Nephron (organoid): ENCODE results near the gene CMTM7.

Source experiments
- H3K27ac Mint-ChIP-seq, 3 experiments: 2 replicates each; pipeline ENCODE4 v1.8.0; 2020; ENCODE audit warnings: mixed read lengths in 3 of 3, mild to moderate bottlenecking in 2 of 3, moderate library complexity in 1 of 3
- H3K27me3 Mint-ChIP-seq: 2 replicates; pipeline ENCODE4 v1.8.0; 2021; ENCODE audit warnings: low read depth, mild to moderate bottlenecking, moderate library complexity, mixed read lengths
- H3K36me3 Mint-ChIP-seq: 2 replicates; pipeline ENCODE4 v1.8.0; 2020; ENCODE audit warnings: low read depth, mixed read lengths
- H3K4me1 Mint-ChIP-seq: 2 replicates; pipeline ENCODE4 v1.8.0; 2020; ENCODE audit warnings: mixed read lengths
- H3K4me3 Mint-ChIP-seq, 3 experiments: 2 replicates each; pipeline ENCODE4 v1.8.0; 2020; ENCODE audit warnings: mild to moderate bottlenecking in 3 of 3, mixed read lengths in 3 of 3, moderate library complexity in 2 of 3
- H3K9me3 Mint-ChIP-seq: 2 replicates; pipeline ENCODE4 v1.8.0; 2020; ENCODE audit warnings: mixed read lengths
- TF ChIP-seq, protein P1 (sequence below), 3 experiments: fragments of 200-600 bp; sonication (generic); IDR thresholded peaks; one replicate each; pipeline ENCODE4 v1.5.0; 2021; ENCODE audit warnings: antibody characterized with exemption in 3 of 3; ENCODE audit not compliant: unreplicated experiment in 3 of 3

The CMTM7 gene

DNA sequence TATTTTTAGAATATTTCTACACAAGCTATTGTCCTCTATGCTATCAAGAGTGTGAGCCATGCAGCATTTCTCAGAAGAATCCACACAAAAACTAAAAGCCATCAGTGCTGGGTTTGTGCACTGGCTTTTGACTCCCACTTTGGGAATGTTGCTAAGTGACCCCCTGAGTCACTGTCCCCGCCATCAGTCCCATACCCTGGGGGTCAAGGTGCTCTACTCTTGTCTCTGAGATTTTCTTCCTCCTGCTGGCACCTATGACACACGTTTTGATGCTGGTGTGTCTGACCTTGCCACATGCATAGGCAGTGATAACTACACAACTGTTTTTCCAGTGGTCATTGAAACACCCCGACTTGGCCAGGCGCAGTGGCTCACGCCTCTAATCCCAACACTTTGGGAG is 19.8 kb downstream of the CMTM7 start:
- H3K36me3 Mint-ChIP-seq: no peaks in the 10 kb centered on the region
- H3K9me3 Mint-ChIP-seq: no peaks in the 10 kb centered on the region
- H3K27me3 Mint-ChIP-seq: peaks cover 8% of the 10 kb centered on the region
- TF ChIP-seq, protein P1, sequence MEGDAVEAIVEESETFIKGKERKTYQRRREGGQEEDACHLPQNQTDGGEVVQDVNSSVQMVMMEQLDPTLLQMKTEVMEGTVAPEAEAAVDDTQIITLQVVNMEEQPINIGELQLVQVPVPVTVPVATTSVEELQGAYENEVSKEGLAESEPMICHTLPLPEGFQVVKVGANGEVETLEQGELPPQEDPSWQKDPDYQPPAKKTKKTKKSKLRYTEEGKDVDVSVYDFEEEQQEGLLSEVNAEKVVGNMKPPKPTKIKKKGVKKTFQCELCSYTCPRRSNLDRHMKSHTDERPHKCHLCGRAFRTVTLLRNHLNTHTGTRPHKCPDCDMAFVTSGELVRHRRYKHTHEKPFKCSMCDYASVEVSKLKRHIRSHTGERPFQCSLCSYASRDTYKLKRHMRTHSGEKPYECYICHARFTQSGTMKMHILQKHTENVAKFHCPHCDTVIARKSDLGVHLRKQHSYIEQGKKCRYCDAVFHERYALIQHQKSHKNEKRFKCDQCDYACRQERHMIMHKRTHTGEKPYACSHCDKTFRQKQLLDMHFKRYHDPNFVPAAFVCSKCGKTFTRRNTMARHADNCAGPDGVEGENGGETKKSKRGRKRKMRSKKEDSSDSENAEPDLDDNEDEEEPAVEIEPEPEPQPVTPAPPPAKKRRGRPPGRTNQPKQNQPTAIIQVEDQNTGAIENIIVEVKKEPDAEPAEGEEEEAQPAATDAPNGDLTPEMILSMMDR (IDR thresholded peaks at IDR 0.05; ENCODE audit: unreplicated experiment in 3 of 3): no peak
- no peak overlapping the region for H3K27ac Mint-ChIP-seq
- peaks cover 32% of the 10 kb centered on the region for H3K4me1 Mint-ChIP-seq
- no peak overlapping the region for H3K4me3 Mint-ChIP-seq

DNA sequence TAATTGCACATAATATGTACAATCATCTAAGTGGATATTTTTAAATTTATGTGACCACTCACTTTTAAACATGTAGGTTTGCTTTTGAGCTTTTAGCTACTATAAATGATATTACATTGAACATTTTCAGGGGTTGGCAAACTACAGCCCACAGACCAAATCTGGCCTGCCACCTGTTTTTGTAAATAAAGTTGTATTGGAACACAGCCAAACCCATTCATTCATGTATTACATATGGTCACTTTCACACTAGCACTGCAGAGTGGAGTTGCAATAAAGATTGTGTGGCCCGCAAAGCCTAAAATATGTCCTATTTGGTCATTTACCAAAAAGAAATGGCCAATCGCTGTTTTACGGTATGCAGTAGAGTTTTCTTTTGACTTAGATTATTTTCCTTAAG is 21.2 kb downstream of the CMTM7 start:
- Mint-ChIP-seq H3K4me3 (no peak overlapping the region), H3K36me3 (no peaks in the 10 kb centered on the region), H3K4me1 (peaks cover 32% of the 10 kb centered on the region), H3K27ac (no peak overlapping the region), H3K27me3 (peaks cover 8% of the 10 kb centered on the region), H3K9me3 (no peaks in the 10 kb centered on the region)
- TF ChIP-seq, protein P1 (IDR thresholded peaks at IDR 0.05; ENCODE audit: unreplicated experiment in 3 of 3): no peak

DNA sequence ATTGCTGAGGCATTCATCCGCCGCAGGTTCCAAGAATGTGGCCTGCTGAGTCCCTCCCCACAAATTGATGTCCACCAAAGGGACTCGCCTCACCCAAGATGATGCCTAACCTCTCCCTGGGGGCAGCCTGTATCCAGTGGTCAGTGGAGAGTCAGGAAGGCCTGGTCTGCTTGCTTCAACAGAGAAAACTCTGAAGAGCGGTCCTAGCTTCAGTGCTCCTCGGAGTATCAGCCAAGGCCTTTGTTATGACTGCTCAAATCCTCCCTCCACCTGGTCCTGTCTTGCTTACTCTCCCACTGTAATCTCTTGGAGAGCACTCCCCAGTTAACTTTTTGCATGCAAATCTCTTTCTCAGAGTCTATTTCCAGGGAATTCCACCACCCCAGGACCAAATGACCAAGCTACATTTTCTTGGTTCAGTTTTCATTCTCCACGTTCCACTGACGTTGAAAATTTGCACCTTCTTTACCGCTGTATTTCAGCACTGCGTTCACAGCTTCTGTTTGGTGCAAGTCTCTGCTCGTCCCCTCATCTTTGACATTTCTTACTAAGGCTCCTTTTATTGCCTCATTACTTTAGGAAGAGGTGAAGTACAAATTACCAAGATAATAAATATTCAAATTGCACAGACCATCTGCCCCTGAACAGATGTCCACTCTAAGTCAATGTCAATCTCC is 22.3 kb downstream of the CMTM7 start:
- Mint-ChIP-seq H3K36me3 (peaks cover 7% of the 10 kb centered on the region), H3K4me3 (no peak overlapping the region), H3K27me3 (peaks cover 8% of the 10 kb centered on the region), H3K27ac (no peak overlapping the region), H3K4me1 (peaks cover 36% of the 10 kb centered on the region), H3K9me3 (peaks cover 5% of the 10 kb centered on the region)
- TF ChIP-seq, protein P1 (IDR thresholded peaks at IDR 0.05; ENCODE audit: unreplicated experiment in 3 of 3): no peak

DNA sequence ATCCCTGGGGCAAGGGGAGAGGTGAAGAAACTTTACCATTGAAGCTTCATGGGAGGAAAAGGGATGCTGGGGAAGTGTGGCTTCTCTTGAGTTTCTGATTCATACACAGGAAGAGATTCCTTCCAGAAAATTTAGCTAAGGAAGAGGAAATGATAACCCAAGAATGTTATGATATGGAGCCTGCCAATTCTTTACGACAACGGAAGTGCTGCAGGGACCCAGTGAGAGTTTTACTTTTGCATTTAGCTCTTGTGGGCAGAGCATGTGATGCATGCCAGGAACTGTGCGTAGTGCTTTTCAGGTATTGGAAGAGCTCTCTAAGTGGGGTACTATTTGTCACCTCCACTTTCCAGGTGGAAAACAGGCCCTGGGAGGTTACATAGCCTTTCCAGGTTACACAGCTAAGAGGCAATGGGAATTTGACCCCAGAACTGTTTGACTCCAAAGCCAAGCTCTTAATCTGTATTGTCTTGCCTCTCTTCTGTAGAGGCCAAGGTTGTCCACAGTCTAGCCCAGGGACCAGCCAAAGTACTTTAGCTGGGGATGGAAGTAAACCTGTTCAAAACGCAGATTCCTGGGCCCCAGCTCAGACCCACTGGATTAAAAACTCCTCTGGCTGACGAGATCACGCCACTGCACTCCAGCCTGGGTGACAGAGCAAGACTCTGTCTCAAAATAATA is 23.0 kb downstream of the CMTM7 start:
- H3K9me3 Mint-ChIP-seq: peaks cover 9% of the 10 kb centered on the region
- peaks cover 36% of the 10 kb centered on the region for H3K4me1 Mint-ChIP-seq
- peaks cover 14% of the 10 kb centered on the region for H3K36me3 Mint-ChIP-seq
- TF ChIP-seq, protein P1 (IDR thresholded peaks at IDR 0.05; ENCODE audit: unreplicated experiment in 3 of 3): no peak
- H3K27ac Mint-ChIP-seq: no peak overlapping the region
- no peak overlapping the region for H3K4me3 Mint-ChIP-seq
- H3K27me3 Mint-ChIP-seq: peaks cover 8% of the 10 kb centered on the region

DNA sequence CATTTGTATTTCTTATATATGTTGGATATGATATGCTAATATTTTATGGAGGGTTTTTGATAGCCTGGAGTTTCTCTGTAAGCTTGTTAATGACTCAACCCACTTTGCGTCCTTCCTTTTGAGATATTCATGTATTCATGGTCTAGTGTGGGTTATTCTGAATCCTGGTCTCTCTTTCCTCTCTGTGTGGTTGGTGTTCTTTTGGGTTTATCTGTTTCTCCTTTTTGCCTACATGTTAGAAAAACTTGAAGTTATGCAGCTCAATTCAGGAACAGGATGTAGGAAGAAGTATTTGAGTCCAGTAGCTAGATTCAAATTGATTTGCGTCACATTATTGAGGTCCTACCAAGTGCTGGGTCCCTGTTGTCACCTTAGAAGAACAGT is 28.1 kb downstream of the CMTM7 start:
- peaks cover 52% of the 10 kb centered on the region for H3K4me1 Mint-ChIP-seq
- peaks cover 8% of the 10 kb centered on the region for H3K27me3 Mint-ChIP-seq

More for the DNA sequence above, 28.1 kb downstream of the CMTM7 start:
- Mint-ChIP-seq H3K9me3 (peaks cover 9% of the 10 kb centered on the region), H3K36me3 (peaks cover 17% of the 10 kb centered on the region), H3K4me3 (no peak overlapping the region), H3K27ac (peak overlapping the region; percentile 80 to 96 (median 94))
- TF ChIP-seq, protein P1 (IDR thresholded peaks at IDR 0.05; ENCODE audit: unreplicated experiment in 3 of 3): no peak
